AG04450 (cell line): ENCODE measurements around the gene VEPH1. TPM values are rescaled to one million over a fixed set of nuclear protein-coding genes. Genes with fewer than 3 reads are reported as not detected.

Source experiments
- CTCF ChIA-PET: fragments of 300-600, 350-600 bp; formaldehyde crosslinking; extraction: SDS; loops from one replicate; lab custom pipeline; 2022; ENCODE audit warnings: antibody characterized with exemption, inconsistent platforms; lab: Charles Lee
- POLR2A ChIA-PET: fragments of 350-600 bp; formaldehyde crosslinking; extraction: SDS; loops from one replicate; lab custom pipeline; 2021; ENCODE audit warnings: antibody characterized with exemption, inconsistent platforms; lab: Yijun Ruan, JAX
- DNase-seq: peaks from one replicate; pipeline ENCODE4 v3.0.0-alpha.2; 2011; ENCODE audit warnings: low read depth, low spot score
- H3K27ac ChIP-seq: one replicate; pipeline ENCODE4 v1.5.1; 2012; ENCODE audit warnings: low read depth, low read length, control low read depth
- H3K27me3 ChIP-seq: one replicate; pipeline ENCODE4 v1.6.0; 2012; ENCODE audit warnings: low read length; ENCODE audit not compliant: control insufficient read depth, insufficient read depth
- H3K4me3 ChIP-seq: 2 replicates; pipeline ENCODE4 v1.5.1; 2011; ENCODE audit warnings: mild to moderate bottlenecking, low read depth, low read length, control low read depth
- H3K9me3 ChIP-seq: 2 replicates; pipeline ENCODE4 v1.5.1; 2012; ENCODE audit warnings: low read length; ENCODE audit not compliant: control insufficient read depth, insufficient read depth
- CTCF ChIP-seq: IDR thresholded peaks from 2 replicates; pipeline ENCODE4 v1.5.1; 2011; ENCODE audit warnings: low read depth, low read length, control low read depth, inconsistent platforms
- polyA plus RNA-seq: library from polyadenylated mRNA; depleted of rRNA; stranded (reverse); fragments of >200 nt; gene quantifications from 2 replicates; pipeline ENCODE4 v1.2.3, GENCODE V29; 2011

VEPH1 gene
- polyA plus RNA-seq, 1 experiment, result 36.4 TPM

GRCh38 chr3:157233923-157234322 is 269.3 kb downstream of the VEPH1 start:
- CTCF ChIA-PET, result interaction anchor here (2.2 to 2.7 kb wide), 2 partner anchors 29 to 298 kb away, joined by 10 to 11 read pairs; no protein-coding TSS in a partner anchor
- H3K4me3 ChIP-seq, result no peak overlapping the region
- H3K27ac ChIP-seq, result no peak overlapping the region
- H3K27me3 ChIP-seq, result no peaks in the 10 kb centered on the region
- no peak for DNase-seq
- no peaks in the 10 kb centered on the region for H3K9me3 ChIP-seq
- POLR2A ChIA-PET, result no interaction called here
- no peak for TF ChIP-seq CTCF

GRCh38 chr3:157232141-157232540 is 271.1 kb downstream of the VEPH1 start:
- ChIA-PET POLR2A (no interaction called here), CTCF (interaction anchor here (2.7 kb wide), 1 partner anchor 27 kb away, joined by 11 read pairs; no protein-coding TSS in a partner anchor)
- no peak for TF ChIP-seq CTCF
- H3K27ac ChIP-seq, result no peak overlapping the region
- no peaks in the 10 kb centered on the region for H3K27me3 ChIP-seq
- no peak overlapping the region for H3K4me3 ChIP-seq
- DNase-seq, result no peak
- H3K9me3 ChIP-seq, result no peaks in the 10 kb centered on the region

GRCh38 chr3:157231071-157231470 is 272.1 kb downstream of the VEPH1 start:
- no peak for TF ChIP-seq CTCF
- H3K4me3 ChIP-seq, result no peak overlapping the region
- ChIA-PET POLR2A (no interaction called here), CTCF (no interaction called here)
- H3K27ac ChIP-seq, result no peak overlapping the region
- no peaks in the 10 kb centered on the region for H3K9me3 ChIP-seq
- H3K27me3 ChIP-seq, result no peaks in the 10 kb centered on the region
- DNase-seq, result no peak

GRCh38 chr3:157226173-157226847 is 276.9 kb downstream of the VEPH1 start:
- ChIA-PET POLR2A (no interaction called here), CTCF (interaction anchor here (0.7 to 1.1 kb wide), 3 partner anchors 122 to 380 kb away, joined by 3 to 4 read pairs (median 3); no protein-coding TSS in a partner anchor)
- Histone ChIP-seq H3K27ac (no peak overlapping the region), H3K9me3 (no peaks in the 10 kb centered on the region), H3K4me3 (no peak overlapping the region), H3K27me3 (no peaks in the 10 kb centered on the region)
- TF ChIP-seq CTCF, result no peak
- DNase-seq, result no peak

GRCh38 chr3:157225001-157225400 is 278.2 kb downstream of the VEPH1 start:
- ChIA-PET CTCF (interaction anchor here (1.0 to 1.7 kb wide), 2 partner anchors 268 to 382 kb away, joined by 4 to 7 read pairs; no protein-coding TSS in a partner anchor), POLR2A (no interaction called here)
- Histone ChIP-seq H3K4me3 (no peak overlapping the region), H3K27me3 (no peaks in the 10 kb centered on the region), H3K9me3 (no peaks in the 10 kb centered on the region), H3K27ac (no peak overlapping the region)
- TF ChIP-seq CTCF, result no peak
- DNase-seq, result no peak
